H1 (cell line): ENCODE results near the gene CPZ.

Experiments
- CTCF ChIP-seq, 3 experiments: IDR thresholded peaks; 1 replicate in 2 of 3; 2 replicates in 1 of 3; pipeline versions ENCODE4 v1.5.1 to v1.6.1; 2011; ENCODE audit warnings: low read length in 3 of 3, mild to moderate bottlenecking in 3 of 3, inconsistent platforms in 2 of 3, low read depth in 1 of 3, moderate library complexity in 1 of 3; ENCODE audit not compliant: insufficient read depth in 1 of 3; ENCODE audit errors: control extremely low read depth in 1 of 3
- E2F6 ChIP-seq: IDR thresholded peaks from 2 replicates; pipeline ENCODE4 v1.6.1; 2012; ENCODE audit warnings: inconsistent platforms
- POLR2AphosphoS5 ChIP-seq: IDR thresholded peaks from 2 replicates; pipeline ENCODE4 v1.6.1; 2011; ENCODE audit warnings: low read depth, low read length
- SIX5 ChIP-seq: IDR thresholded peaks from 2 replicates; pipeline ENCODE4 v1.6.1; 2011; ENCODE audit warnings: mild to moderate bottlenecking, low read depth, low read length
- ZNF274 ChIP-seq: IDR thresholded peaks from 2 replicates; pipeline ENCODE4 v1.7.0; 2012; ENCODE audit warnings: low read length, borderline replicate concordance; ENCODE audit errors: extremely low read depth

GRCh38 chr4:8593264-8594096 is 915 bp downstream of the CPZ start:
- TF ChIP-seq SIX5 (no peak), CTCF (IDR thresholded peaks at IDR 0.05; ENCODE audit: control extremely low read depth in 1 of 3, insufficient read depth in 1 of 3, low read depth in 1 of 3, low read length in 3 of 3) (no peak), ZNF274 (no peak), E2F6 (no peak), POLR2AphosphoS5 (no peak)
